Measurements from ENCODE around the gene HAAO.
"Not testable (repeated sequence)": the region's sequence is repeated elsewhere in the genome, so short reads cannot be mapped to it uniquely, and the experiment has no call there.

Gene HAAO

GRCh38 chr2:42743659-42743990 lies 48.8 kb downstream of the HAAO start:
- DNase-seq, result no peak

GRCh38 chr2:42742740-42743658 lies 49.4 kb downstream of the HAAO start:
- DNase-seq, result no peak

GRCh38 chr2:42741140-42741539 lies 51.2 kb downstream of the HAAO start:
- DNase-seq, result no peak

- no peak for DNase-seq
These were observed 55.6 kb downstream of the HAAO start for GRCh38 chr2:42736598-42737322.

GRCh38 chr2:42733852-42734251 lies 58.5 kb downstream of the HAAO start:
- no peak for DNase-seq

- not testable (repeated sequence) for DNase-seq
These were observed 61.1 kb downstream of the HAAO start for GRCh38 chr2:42731316-42731715.

- DNase-seq, result no peak
These were observed 65.7 kb downstream of the HAAO start for GRCh38 chr2:42726680-42727079.

- DNase-seq, result no peak
These were observed 66.7 kb downstream of the HAAO start for GRCh38 chr2:42725657-42726056.

- DNase-seq, result no peak
These were observed 67.5 kb downstream of the HAAO start for GRCh38 chr2:42724886-42725285.

GRCh38 chr2:42723465-42723864 lies 68.9 kb downstream of the HAAO start:
- no peak for DNase-seq

- no peak for DNase-seq
These were observed 69.8 kb downstream of the HAAO start for GRCh38 chr2:42722320-42723190.

GRCh38 chr2:42721898-42722297 lies 70.5 kb downstream of the HAAO start:
- no peak for DNase-seq
